ENCODE results near the gene NMT2.
"Not testable (repeated sequence)": the region's sequence is repeated elsewhere in the genome, so short reads cannot be mapped to it uniquely, and the experiment has no call there.

Gene NMT2

DNA sequence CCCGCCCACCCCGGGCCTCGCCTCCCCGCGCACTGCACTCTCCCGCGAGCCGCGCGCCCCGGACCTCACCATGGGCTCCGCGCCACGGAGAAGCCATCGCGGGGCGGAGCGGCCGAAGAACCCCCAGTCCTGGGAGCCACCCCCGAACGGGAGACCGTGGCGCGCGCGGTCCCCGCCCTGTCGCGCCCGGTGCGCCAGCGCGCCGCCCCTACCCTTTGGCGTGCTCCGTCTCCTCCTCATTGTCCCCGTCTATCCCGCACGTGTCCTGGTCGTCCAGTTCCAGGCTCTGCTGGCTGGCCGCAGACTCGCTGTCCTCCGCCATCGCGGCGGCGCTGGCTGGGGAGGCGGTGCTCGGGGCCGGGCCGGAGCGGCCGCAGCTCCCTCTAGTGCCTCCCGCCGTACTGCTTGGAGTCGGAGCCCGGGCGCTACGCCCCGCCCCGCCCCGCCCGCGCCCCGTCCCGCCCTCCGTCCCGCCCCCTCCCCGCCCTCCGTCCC is at the start of gene NMT2:
Gene NMT2 (minus strand): TSS at position 403 of the 495 bp plus-strand sequence. CDS start 81 bp downstream, at position 322.
- no peak for DNase-seq (ENCODE audit: low read depth)

DNA sequence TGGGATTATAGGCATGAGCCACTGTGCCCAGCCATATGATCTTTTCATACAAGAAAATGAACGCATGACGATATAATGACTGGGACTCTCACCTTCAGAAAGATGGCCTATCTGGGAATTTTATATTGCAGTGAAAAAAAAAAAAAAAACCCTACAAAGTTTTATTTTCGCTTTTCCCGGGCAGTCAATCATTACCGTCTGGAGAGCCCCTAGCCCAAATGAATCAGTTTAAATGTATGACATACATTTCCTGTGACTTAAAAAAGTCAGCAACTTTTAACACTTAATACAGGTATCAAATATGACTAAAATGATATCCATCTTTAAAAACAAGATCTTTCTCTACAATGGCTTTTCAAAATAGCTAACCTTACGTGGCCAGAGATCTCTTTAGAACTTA is 48.2 kb upstream of the NMT2 start:
- no peak for DNase-seq (ENCODE audit: low read depth)

DNA sequence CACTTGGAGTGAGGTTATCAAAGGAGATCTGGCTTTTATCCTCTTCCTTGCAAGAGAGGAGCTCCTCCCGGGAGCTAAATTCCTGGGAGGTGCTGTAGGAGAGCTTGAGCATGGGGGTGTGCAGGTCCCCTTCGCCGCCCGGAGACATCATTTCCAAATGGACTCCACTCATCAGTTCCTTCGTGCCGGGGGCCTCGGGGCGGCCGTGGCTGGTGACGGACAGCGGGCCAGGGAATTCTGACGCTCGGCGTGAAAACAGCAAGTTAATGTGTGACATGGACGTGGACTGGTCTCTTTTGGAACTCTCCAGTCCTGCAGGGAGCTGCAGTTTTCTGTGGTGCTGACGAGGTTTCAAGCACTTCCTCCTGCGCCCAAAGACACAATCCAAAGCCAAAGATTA is 45.7 kb upstream of the NMT2 start:
- no peak for DNase-seq (ENCODE audit: low read depth)

DNA sequence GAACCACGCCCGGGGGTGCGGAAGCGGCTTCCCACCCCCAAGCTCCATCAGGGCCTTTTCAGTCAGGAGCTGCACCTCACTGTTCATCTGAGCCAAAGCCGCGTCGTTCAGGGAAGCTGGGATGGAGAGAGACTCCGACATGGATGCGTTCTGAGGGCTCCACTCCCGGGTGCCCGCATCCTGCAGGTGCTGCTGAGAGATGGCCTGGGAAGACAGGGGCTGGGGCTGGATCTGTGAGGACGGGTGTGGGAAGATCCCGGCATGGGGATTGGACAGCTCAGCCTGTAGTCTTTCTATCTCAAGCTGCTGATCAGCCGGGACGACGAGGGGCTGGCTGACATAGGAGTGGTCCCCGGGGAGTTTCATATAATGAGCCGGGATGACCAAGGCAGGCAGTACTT is 45.0 kb upstream of the NMT2 start:
- DNase-seq (ENCODE audit: low read depth) = no peak

DNA sequence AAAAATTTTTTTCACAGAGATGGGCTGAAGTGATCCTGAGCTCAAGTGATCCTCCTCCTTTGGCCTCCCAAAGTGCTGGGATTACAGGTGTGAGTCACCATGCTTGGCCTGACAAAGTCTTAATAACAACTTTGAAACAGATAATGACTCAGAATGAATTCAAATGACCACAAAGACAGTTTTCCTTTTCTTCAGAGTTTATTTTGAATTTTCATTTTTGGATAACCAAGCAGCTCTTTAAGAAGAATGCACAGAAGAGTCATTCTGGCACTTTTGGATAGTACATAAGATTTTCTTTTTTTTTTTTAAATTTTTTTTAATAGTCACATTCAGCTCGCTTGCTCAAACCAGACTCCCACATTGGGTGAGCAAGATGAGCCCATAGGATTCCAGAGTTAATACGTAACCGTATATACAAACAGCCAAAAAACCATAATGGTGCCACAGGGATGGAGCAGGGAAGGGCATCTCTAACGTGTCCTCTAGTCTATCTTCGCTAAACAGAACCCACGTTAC is 43.0 kb upstream of the NMT2 start:
- no peak for DNase-seq (ENCODE audit: low read depth)

DNA sequence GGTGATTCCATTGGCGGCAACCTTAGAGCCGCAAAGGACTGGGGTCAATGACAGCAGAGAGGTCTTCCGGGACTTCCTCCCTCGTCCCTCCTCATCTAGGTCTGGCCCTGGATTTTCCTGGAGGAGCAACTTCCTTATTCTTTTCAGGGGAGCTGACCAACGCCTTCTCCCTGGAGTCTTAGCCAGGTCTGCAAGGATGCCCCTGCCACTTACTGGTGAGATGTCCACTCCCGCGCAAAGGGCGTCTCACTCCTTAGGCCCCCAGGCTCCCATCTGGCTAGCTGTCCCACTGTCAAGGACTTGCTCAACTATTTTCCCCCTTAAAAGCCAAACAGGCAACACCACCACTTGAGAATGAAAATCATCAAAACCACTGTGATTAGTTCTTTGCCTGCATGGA is 42.0 kb upstream of the NMT2 start:
- no peak for DNase-seq (ENCODE audit: low read depth)

DNA sequence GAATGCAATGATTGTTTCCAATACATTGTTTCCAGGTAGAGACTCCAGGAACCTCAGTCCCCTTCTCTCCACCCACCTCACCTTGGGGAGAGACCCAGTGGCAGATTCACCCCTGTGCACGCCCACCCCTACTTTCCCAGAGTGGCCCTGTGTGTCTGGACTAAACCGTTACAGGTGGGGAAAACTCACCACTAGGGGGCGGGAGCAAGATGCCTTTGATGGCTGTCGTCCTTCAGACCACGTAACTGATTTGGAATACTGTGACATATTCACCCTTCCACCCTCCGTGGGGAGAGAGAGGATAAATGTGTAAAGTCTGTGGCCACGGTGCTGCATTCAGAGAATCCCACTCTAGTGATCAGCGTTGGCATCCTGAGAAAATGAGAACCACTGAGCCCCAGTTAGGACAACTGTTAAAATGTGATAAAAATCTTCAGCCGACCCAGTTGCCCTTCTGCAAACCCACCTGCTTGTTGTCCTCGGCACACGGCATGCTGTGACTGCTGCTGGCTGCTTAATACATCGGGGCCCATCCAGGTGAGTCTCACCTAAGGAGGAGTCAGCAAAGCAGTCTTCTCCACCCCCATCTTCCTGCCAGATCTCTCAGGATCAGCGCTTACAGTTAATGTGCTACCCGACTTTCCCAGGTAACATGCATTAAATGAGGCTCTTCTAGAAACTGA is 41.5 kb upstream of the NMT2 start:
- DNase-seq (ENCODE audit: low read depth) = peak; percentile 71

DNA sequence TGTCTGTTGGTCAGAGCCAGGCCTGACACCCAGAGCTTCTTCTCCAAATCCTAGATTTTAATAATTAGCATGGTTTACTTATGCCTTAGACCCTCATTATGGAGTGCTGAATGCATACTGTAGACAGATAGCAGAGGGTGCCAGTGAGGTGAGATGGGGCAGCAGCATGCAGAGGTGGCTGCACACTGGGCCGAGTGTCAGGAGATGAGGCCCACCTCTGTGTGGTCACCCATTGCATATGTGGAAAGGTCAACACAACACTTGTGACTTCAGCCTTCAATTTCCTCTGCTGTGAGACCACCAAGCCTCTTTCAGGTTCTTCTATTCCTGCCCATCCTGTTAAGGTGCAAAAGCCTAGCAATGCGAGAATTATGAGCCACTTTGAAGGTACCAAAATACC is 39.7 kb upstream of the NMT2 start:
- DNase-seq (ENCODE audit: low read depth) = no peak

DNA sequence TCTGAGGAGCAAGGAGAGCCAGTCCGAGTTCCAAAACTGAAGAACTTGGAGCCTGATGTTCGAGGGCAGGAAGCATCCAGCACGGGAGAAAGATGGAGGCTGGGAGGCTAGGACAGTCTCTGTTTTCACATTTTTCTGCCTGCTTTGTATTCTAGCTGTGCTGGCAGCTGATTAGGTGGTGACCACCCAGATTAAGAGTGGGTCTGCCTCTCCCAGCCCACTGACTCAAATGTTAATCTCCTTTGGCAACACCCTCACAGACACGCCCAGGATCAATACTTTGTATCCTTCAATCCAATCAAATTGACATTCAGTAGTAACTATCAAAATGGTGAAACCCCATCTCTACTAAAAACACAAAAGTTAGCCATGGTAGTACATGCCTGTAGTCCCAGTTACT is 38.9 kb upstream of the NMT2 start:
- DNase-seq (ENCODE audit: low read depth) = not testable (repeated sequence)

DNA sequence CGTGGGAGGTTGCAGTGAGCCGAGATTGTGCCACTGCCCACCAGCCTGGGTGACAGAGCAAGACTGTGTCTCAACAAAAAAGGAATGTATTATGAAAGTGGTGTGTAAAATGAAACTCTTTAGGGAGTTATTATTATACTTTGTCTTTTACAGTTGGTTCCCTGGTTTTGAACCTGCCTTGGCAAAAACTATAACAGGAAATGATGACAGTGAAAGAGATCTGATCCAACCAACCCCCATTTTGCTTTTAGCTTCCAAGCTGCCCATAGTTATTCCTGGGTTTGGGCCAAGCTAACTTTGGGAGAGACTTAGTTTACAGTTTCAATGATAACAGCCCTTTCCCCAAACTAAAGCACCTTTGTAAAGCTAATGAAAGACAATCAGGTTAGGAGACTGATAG is 34.1 kb upstream of the NMT2 start:
- no peak for DNase-seq (ENCODE audit: low read depth)

DNA sequence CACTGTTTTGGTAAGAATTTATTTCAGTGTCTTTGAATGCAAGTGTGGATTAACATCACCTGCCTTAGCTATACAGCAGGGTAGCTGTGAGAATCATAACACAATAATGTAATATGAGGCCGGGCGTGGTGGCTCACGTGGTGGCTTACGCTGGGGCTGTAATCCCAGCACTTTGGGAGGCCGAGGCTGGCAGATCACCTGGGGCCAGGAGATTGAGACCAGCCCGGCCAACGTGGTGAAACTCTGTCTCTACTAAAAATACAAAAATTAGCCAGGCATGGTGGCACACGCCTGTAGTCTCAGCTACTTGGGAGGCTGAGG is 33.8 kb upstream of the NMT2 start:
- DNase-seq (ENCODE audit: low read depth) = not testable (repeated sequence)

DNA sequence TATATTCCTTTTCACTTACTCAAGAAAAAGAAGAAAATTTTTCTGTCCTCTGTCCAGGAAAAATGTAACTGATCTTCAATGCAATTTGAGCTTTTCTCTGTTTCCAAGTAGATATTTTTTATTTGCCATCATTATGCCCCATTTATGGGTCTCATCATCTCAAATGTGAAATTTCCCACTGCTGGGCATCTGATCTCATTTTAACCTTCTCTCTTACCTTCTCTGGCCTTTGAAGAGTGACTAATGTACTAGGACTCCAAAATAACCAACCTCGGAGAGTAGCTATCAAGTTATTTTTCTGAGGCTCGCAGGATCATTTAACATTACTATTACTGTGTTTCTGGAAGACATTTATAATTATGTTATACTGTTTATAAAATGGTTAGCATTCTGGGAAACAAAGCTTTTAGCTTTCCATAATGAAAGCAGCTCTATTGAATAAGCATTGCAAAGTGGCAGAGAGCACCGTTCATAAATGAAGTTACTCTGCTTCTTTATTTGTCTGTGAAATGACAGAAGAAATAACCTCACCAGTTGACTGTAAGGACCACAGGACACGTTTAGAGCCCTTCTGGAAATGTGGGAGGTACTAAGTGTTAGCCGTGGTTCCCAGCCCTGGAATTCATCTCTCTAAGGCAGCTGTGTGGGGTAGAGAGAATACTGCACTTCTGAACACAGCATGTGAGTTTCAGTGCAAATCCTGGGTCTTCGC is 33.3 kb upstream of the NMT2 start:
- DNase-seq (ENCODE audit: low read depth) = no peak

DNA sequence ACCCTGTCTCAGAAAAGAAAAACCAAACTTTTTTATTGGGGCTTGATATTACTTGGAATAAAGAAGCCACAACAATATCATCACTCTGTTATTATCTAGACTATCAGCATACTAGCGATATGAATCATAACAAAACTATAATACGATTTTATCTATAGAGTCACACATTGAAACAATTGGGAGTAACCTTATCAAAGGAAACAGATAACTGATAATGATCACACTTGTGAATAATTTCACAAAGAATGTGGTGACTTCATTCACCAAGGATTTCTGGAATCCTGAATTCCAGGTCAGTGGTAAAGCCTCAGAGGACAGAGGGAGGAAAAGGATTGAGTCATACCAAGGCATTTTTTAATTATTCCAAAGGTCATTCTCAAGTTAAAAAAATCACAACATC is 32.1 kb upstream of the NMT2 start:
- no peak for DNase-seq (ENCODE audit: low read depth)

DNA sequence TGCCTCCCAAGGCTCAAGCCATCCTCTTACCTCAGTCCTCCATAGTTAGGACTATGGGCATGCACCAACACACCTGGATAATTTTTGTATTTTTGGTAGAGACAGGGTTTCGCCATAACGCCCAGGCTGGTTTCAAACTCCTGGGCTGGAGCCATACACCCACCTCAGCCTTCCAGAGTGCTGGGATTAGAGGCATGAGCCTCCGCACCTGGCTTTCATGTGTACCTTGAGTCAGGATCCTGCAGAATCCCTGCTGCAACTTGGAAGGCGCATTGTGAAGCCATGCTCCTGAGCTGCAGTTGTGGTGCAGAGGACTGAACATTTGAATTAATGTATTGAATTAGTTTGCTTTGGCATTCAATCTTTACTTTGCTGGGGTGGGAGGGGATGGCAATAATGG is 29.4 kb upstream of the NMT2 start:
- DNase-seq (ENCODE audit: low read depth) = no peak

DNA sequence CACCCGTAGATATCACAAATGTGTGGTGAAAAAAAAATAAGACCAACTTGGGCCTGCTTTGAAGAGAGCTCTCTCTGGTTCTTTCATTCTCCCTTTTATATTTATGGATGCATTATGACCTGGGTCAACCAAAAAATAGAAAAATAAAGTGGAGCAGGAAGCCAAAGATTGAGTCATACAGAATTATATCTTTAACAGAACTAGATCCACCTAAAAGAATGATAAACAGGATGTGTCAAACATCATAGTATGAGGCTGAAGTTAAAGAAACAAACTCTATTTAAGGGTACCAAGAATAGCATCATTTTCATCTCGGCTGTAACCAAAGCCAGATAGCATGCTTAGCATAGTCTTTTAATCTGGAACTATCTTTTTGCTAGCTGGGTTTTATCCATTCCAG is 28.8 kb upstream of the NMT2 start:
- DNase-seq (ENCODE audit: low read depth) = no peak

DNA sequence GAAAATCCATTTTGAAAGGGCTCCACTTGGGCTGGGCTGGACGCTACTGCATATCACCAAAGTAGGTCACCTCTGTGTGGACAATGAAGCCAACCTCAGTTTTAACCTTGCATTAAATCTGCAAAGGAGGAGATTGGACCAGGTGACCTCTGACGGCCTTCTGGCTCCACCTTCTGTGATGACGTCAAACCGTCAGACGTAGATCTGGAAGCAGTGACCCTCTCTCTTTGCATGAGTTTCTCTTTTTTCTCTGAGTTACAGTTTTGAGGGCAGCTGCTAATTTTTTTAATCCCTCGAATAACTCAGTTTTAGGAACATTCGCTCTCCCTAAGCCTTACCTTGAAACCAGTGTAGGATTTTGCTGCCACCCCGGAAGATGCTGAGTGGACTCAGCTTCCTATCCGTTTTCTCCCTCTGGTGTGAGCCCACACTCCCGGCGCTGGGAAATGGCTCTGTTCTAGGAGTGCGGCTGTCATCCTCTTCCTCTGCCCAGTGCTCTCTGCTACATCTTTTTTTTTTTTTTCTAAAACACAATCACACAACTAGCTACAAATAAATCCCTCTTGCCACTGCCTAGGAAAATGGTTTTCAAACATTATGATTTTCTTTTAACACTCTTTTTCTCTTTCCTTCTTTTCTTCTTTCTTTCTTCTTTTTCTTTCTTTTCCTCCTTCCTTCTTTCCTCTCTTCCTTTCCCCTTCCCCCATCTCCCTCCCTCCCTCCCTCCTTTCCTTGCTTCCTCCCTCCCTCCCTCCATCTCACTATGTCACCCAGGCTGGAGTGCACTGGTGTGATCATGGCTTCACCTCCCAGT is 27.7 kb upstream of the NMT2 start:
- no peak for DNase-seq (ENCODE audit: low read depth)

DNA sequence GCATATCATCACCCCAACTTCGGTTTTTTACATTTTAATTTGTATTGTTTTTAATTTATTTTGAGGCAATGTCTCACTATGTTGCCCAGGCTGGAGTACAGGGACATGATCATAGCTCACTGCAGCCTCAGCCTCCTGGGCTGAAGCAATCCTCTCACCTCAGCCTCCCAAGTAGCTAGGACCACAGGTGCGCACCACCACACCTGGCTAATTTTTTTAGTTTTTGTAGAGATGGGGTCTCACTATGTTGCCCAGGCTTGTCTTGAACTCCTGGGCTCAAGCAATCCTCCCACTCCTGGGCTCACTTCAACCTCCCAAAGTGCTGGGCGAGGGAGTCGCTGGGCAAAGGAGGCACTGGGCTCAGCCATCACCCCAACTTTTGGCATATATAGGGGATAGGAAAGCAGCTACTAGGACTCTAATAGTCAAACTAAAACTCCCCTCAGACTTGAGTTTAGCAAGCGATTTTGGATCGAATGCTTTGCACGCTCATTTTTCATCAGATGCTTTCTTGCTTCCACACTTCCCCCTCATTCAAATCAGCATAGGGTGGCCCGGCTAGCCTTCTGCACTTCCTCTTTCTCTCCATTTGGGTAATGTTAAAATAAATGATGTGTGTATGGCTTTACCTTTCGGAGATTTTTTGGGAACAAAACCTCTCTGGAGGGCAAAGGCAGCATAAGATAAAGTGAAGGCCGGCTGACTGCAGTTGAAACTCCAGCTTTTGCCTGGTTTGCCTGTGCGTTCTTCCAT is 20.8 kb upstream of the NMT2 start:
- no peak for DNase-seq (ENCODE audit: low read depth)

DNA sequence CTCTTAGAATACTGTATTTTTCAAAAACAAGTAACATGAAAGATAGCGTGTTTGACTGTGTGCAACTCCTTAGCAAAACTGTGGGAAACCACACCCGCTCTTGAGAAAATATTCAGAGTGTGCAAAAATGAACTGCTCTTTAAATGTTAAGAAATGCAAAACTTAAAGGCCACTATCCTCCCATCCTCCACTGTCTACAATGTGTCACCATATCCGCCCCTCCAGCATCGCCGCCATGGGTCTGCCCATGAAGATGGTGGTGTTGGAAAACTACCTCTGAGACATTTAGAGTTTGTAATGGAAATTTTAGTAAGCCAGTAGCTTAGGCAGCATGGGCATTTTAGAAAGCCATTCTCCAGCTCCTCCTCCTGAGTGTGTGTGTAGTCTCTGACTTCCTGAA is 20.1 kb upstream of the NMT2 start:
- no peak for DNase-seq (ENCODE audit: low read depth)

DNA sequence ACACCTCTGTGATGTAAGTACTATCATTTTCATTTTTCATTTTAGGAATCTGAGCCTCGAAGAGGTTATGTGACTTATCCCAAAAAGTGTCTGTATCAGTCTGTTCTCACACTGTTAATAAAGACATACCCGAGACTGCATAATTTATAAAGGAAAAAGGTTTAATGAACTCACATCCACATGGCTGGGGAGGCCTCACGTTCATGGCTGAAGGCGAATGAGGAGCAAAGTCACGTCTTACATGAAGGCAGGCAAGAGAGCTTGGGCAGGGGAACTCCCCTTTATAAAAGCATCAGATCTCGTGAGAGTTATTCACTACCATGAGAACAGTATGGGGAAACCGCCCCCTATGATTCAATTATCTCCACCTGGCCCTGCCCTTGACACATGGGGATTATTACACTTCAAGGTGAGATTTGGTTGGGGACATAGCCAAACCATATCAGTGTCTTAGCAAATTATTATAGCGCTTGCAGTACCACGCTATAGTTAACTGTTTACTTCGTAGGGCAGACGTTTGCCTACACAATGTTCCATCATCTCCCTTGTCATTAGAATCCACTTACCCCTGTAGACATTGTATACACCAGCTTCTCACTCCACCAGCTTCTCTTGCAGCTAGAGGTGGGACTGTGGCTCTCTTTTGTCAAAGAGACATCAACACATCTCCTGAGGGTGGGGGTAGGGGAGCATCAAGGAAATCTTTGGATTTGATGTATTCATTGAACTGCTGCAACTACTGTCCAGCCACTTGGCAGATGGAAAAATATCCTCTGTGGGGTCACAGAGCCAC is 15.4 kb upstream of the NMT2 start:
- no peak for DNase-seq (ENCODE audit: low read depth)

DNA sequence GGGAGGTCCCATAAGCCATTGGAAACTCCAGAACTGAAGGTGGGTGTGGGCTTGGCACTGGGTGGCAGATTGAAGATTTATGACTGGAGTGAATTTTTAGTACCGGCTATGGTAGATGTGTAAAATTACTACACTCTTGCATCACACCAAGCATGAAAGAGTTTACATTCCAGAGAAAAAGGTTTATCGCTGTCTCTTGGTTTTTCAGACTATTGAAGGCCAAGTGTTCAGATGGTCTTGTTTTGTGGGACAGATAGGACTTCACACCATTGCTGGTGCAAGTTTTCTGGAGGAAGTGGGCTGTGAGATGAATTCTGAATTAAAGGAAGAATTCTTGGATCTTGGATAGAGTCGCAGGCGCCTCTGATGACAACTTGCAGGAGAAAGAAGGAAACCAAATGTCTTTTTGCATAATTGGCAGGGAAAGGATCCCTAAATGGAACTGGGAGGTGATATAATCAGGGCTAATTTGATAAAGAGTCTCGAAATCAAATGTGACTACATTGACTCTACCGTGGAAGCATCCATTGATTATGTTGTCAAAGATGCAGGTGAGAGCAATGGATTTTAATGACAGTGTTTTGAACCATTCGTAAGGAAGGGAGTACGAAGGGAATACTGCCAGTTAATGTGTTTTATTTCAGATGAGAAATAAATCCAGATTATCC is 14.2 kb upstream of the NMT2 start:
- DNase-seq (ENCODE audit: low read depth) = no peak

Data from stimulated activated CD8-positive, alpha-beta memory T cell treated with anti-CD3 and anti-CD28 coated beads, Interleukin-15, amount 100 ng/mL, for 1 hour (primary cell).